NAMALWA (cell line): Measurements from ENCODE around the gene LTO1.

Experiments
- DNase-seq: peaks from one replicate; pipeline ENCODE4 v3.0.0-alpha.2; 2015; ENCODE audit warnings: low spot score

LTO1 gene

GRCh38 chr11:69674886-69675714 is at the start of gene LTO1:
TSS of gene LTO1 (minus strand) at chr11:69675353. CDS start at chr11:69675239, 114 bp downstream.
- peak; percentile 93 for DNase-seq

DNA sequence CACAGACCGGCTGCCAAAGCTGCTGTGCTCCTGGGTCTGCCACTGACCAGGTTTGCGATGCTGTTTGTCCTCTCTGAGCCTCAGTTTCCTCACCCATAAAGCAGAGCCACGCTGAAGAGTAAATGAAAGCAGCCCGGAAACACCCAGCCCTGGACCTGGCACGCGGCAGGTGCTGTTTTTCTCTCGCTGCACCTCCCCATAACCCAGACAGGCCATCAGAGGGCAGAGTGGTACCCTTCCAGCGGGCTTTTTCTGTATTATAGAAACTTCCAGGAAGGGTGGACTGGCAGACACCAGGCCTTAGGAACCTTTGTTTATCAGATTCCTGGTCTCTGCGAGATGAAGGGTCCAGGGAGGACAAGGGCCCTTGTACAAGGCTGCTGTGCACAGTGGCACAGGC is 46.6 kb upstream of the LTO1 start:
- DNase-seq, result no peak

DNA sequence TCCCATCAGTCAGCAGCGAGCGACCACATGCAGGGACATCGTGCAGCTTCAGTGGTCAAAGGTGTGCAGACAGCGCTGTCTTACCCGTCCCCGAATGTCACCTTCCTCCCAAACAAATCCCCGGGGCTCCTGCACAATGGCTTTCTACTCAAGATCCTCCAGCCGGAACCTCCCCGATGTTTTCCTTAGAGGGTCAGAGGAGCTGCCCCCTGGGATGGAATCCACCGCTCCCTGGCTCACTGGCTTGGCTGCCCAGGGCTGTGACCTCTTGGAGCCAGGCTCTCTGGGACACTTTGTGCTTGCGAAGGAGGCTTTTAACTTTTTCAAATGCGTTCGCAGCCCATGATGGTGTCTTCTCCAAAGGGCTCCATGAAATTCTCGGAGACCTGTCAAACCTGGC is 46.0 kb upstream of the LTO1 start:
- DNase-seq, result no peak

DNA sequence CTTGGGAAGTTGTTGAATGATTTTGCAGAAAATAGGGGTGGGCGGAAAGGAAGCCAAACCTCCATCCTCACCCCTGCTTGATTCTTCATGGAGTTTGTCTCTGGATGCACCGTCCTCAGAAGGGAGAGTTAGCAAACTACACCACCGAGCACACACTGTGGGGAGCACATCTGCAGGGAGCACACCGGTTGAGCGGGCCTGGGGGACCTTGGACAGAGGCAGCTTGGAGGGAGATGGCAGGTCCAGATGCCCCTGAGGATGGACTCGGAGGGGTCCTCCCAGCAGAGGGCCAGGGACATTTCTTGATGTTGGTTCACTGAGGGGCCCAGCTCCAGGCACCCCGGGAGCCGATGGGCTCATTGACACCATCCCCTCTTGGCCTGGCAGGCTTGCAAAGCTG is 43.8 kb upstream of the LTO1 start:
- no peak for DNase-seq

DNA sequence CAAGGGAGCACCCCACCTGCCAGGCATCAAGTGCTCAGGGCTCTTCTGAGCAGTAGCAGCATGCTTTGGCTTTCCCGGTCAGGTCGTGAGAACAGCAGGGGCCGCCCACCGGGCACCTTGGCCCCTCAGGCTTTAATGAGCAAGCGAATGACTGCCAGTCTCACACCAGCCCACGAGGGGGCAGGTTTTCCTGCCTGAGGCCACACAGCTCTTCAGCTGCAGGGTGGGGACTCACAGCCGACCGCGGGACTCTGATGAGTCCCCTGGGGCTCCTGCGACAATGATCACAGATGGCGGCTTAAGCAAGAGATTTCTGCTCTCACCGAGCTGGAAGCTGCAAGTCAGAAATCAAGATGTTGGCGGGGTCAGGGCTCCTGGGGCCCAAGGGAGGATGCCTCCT is 43.0 kb upstream of the LTO1 start:
- peak; percentile 94 for DNase-seq

DNA sequence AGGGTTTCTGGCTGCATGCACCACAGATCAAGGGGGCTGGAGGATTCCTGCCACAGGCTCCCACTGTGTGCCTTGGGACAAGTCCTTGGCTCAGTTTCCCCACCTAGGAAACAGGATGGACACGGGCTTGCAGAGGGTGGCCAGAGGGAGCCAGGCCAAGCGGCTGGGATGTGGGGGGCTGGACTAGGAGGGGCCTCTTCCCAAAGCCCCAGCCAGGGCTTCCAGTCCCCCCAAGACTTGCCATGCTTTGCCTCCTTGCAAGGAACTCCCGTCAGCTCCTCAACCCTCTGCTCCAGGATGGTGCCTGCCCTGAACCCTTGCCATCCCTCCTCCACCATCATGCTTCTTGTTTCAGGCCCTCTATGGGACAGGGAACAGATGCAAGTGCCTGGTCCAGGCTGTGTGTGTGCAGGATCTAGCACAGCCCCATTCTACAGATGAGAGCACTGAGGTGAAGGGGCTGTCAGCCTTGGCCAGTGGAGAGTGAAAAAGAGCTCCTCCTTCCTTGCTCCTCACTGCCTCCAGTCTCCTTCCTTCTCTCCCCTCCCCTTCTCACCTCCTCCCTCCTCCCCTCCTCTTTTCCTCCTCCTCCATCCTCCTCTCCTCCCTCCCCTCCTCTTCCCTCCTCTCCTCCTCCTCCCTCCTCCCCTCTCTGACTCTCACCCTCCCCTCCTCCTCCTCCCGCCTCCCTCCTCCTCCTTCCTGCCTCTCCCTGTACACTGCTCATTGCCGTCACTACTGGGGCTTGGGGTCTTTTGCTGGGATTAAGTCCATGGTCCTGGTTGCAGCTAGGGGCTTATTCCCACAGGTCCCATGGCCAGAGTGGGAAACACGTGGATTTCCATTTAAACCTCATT is 42.0 kb upstream of the LTO1 start:
- no peak for DNase-seq

GRCh38 chr11:69716099-69716498 is 40.9 kb upstream of the LTO1 start:
- DNase-seq, result no peak

GRCh38 chr11:69715446-69715845 is 40.3 kb upstream of the LTO1 start:
- DNase-seq, result no peak

DNA sequence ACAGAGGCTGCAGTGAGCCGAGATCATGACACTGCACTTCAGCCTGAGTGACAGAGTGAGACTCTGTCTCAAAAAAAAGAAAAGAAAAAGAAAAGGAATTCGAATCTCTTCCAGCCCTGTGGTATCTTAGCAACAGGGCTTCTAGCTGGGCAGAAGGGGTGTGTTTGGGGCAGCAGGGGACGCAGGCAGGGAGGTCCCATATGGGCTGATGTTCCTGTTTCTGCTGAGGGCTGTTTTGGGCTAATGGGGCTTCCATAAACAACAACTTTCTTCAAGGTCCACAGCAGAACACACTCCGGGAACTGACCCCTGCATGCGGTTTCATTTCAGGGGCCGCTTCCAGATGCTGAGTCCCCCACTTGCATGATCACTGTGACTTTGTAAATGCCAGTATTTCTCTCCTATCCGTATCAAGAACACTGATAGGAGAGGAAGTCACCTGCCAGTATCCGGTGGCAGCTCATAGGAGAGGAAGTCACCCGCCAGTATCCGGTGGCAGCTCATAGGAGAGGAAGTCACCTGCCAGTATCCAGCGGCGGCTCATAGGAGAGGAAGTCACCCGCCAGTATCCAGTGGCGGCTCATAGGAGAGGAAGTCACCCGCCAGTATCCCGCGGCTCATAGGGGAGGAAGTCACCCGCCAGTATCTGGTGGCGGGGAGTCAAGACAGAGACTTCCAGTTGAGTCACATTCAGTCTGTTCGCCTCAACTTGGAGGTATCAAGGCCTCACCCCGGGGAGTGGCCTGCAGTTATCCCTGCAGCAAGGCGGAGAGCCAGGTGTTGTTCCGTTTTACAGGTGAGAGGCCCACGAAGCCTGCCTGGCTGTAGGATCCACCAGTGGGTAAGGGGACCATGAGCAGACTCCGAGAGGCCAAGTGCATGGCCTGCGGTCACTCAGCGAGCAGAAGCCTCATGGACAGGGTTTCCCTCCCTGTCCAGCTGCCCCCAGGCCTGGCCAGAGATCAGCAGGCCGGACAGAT is 37.0 kb upstream of the LTO1 start:
- no peak for DNase-seq

DNA sequence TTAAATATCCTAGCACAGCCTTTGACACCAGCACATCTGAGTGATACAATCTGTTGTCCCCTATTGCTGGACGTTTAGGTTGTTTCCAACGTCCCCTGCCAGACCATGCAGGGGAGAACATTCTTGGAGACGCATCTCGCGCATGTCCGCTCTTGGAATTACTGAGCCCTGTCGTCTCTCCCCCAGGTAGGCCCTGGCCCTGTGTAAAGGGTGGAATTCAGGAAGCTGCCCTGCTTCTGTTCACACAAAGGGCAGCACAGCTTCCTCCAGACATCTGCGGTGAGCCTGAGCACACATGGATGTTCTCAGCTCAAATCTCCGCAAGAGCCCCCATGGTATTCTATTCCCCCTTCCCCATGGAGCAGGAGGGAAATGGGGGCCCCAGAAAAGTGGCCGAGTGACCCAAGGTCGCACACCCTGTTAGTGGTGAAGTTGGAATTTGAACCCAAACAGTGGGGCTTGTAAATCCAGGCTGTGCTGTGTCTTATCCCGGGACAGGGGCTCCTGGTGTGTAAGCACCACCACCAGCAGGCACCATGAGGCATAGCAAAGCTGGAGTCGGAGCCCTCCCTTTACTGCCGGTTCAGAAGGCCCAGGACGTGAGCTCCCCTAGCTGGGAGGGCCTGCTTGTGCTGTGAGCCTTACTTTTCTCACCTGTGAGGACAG is 33.7 kb upstream of the LTO1 start:
- no peak for DNase-seq

- DNase-seq, result peak; percentile 48
Measured at GRCh38 chr11:69707176-69707575, 32.0 kb upstream of the LTO1 start.

DNA sequence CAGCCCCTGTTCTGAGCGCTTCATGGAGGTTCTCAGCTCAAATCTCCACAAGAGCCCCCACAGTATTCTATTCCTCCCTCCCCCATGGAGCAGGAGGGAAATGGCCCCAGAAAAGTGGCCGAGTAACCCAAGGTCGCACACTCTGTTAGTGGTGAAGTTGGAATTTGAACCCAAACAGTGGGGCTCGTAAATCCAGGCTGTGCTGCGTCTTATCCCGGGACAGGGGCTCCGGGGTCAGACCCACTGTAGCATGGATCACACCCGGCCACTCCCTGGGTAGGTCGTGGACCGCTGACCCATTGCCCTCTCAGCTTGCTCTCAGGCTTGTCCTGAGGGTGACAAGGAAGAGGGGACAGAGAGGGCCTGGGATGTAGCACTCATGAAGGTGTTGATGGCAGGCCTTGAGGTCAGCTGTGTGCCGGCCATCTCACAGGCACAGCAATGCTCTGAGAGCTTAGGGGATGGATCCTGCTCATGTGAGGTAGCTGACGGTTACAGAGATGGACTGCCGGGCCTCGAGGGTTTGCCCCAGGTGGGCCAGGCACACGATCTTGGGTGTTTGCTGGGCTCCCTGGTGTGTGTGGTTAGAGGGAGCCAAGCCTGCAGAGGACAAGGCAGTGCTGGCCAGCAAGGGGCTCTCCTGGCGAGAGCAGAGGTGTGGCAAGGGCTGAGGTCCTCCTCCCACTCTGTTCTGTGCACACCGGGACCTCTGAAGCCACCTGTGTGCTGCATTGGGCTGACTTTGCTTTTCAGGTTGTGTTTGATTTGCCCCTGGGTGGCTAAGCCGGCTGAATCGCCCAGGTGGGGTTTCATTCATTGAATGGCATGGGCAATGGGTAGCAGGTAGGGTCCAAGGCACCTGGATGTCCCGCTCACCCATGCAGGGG is 31.0 kb upstream of the LTO1 start:
- no peak for DNase-seq

- no peak for DNase-seq
Measured at GRCh38 chr11:69705351-69705811, 30.2 kb upstream of the LTO1 start.

GRCh38 chr11:69704508-69705253 is 29.5 kb upstream of the LTO1 start:
- DNase-seq, result no peak

GRCh38 chr11:69703768-69704507 is 28.8 kb upstream of the LTO1 start, which contains the start of gene FGF19:
TSS of gene FGF19 (minus strand) at chr11:69704022. CDS start at chr11:69703876, 146 bp downstream.
- DNase-seq, result no peak

GRCh38 chr11:69703453-69703767 is 28.3 kb upstream of the LTO1 start:
- no peak for DNase-seq

DNA sequence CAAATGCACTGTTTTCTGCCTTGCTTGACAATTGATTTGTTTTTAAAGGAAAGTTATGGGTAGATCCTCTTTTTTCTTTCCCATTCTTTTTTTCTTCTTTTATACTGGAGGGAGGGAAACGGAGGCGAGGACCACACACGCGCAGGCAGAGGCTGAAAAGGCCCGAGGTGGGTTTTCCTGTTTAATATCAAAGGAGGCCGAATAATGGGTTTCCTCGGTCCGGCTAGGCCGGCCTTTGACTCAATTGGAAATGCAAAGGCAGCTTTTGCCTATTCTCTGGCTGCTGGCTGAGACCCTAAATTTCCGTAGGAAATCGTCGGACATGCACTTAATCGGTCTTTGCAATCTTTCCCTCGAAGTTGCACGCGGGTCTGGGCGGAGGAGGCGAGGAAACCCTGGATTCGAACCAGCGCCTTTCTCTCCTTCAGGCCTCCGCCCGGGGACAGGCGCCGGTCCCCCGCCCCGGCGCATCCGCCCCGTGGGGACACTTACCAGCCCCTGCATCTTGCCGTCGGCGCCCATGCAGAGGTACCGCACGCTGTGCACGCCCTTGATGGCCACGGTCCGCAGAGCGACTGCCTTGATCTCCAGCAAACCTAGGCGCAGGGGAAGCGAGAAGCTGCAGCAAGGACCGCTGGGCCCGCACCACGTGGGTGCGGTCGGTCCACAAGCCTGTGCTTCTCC is 27.8 kb upstream of the LTO1 start:
- DNase-seq, result no peak

DNA sequence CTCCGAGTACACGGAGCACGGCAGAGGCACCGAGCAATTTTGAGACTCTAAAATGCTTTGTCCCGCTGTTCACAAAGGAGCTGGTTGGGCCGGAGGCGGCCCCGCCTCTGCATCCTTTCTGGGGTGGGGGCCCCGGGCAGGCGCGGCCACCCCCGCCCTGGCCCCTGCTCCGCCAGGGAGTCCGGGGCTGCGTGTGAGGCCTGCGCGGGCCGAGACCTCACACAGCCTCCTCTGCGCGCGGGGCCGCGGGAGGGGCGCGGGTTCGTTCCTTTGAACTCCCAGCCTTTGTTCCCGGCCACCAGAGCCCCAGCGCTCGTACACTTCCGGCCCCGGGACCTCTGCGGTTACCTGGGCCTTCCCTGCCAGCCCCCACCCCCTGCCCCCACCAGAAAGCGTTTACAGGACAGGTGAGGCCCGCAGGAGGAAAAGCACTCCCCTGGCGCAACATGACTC is 27.1 kb upstream of the LTO1 start:
- no peak for DNase-seq
